OCI-LY1 (cell line): Measurements from ENCODE around the gene LMLN.
"Not testable (repeated sequence)": the region's sequence is repeated elsewhere in the genome, so short reads cannot be mapped to it uniquely, and the experiment has no call there.

Source experiments
- H2AFZ ChIP-seq: fragments of 200-600 bp; sonication (generic), shearing (Covaris generic); 2 replicates; pipeline ENCODE4 v1.6.0; 2014; ENCODE audit warnings: antibody characterized with exemption, mild to moderate bottlenecking, low read length
- H3F3A ChIP-seq: fragments of 200-600 bp; sonication (generic), shearing (Covaris generic); 2 replicates; pipeline ENCODE4 v1.6.0; 2014; ENCODE audit warnings: mild to moderate bottlenecking, antibody characterized with exemption, low read length, moderate library complexity; ENCODE audit not compliant: insufficient read depth
- H3K27ac ChIP-seq: fragments of 200-600 bp; sonication (generic); 2 replicates; pipeline ENCODE4 v1.5.1; 2014; ENCODE audit warnings: low read length, mixed run types, mild to moderate bottlenecking, low read depth; ENCODE audit not compliant: poor library complexity, severe bottlenecking
- H3K27me3 ChIP-seq: fragments of 200-600 bp; sonication (generic); 2 replicates; pipeline ENCODE4 v1.6.0; 2014; ENCODE audit warnings: antibody characterized with exemption, mild to moderate bottlenecking, low read length, moderate library complexity; ENCODE audit not compliant: insufficient read depth
- H3K36me3 ChIP-seq: fragments of 200-600 bp; sonication (generic); 2 replicates; pipeline ENCODE4 v1.6.1; 2014; ENCODE audit warnings: mild to moderate bottlenecking, antibody characterized with exemption, low read length, moderate library complexity, mixed read lengths; ENCODE audit not compliant: insufficient read depth
- H3K4me1 ChIP-seq: fragments of 200-600 bp; sonication (generic); 2 replicates; pipeline ENCODE4 v1.5.1; 2014; ENCODE audit warnings: mild to moderate bottlenecking, low read length, moderate library complexity; ENCODE audit not compliant: insufficient read depth, severe bottlenecking
- H3K4me2 ChIP-seq: fragments of 200-600 bp; sonication (generic), shearing (Covaris generic); 2 replicates; pipeline ENCODE4 v1.6.1; 2014; ENCODE audit warnings: low read length
- H3K4me3 ChIP-seq: fragments of 200-600 bp; sonication (generic); 2 replicates; pipeline ENCODE4 v1.5.1; 2014; ENCODE audit warnings: low read length, low read depth, mild to moderate bottlenecking, mixed read lengths; ENCODE audit not compliant: poor library complexity, severe bottlenecking
- H3K79me2 ChIP-seq: fragments of 200-600 bp; shearing (Covaris generic); 2 replicates; pipeline ENCODE4 v1.6.1; 2016; ENCODE audit warnings: mixed run types, low read length, mixed read lengths; ENCODE audit not compliant: insufficient read depth
- H3K9ac ChIP-seq: fragments of 200-600 bp; sonication (generic), shearing (Covaris generic); 2 replicates; pipeline ENCODE4 v1.6.1; 2014; ENCODE audit warnings: mild to moderate bottlenecking, low read length, mixed read lengths
- H3K9me2 ChIP-seq: fragments of 200-600 bp; sonication (generic), shearing (Covaris generic); 2 replicates; pipeline ENCODE4 v1.6.1; 2014; ENCODE audit warnings: low read depth, mild to moderate bottlenecking, low read length, mixed read lengths
- H3K9me3 ChIP-seq: fragments of 200-600 bp; shearing (Covaris generic); 2 replicates; pipeline ENCODE4 v1.6.1; 2014; ENCODE audit warnings: low read length, mixed read lengths
- H4K20me1 ChIP-seq: fragments of 200-600 bp; sonication (generic), shearing (Covaris generic); 2 replicates; pipeline ENCODE4 v1.6.0; 2016; ENCODE audit warnings: mild to moderate bottlenecking, low read length; ENCODE audit not compliant: insufficient read depth
- CTCF ChIP-seq: fragments of 200-600 bp; sonication (generic), shearing (Covaris generic); IDR thresholded peaks from 2 replicates; pipeline ENCODE4 v1.5.1; 2017; ENCODE audit warnings: mild to moderate bottlenecking, antibody characterized with exemption, low read length, moderate library complexity, mixed read lengths
- EZH2 ChIP-seq: fragments of 200-600 bp; sonication (generic), shearing (Covaris generic); IDR thresholded peaks from 2 replicates; pipeline ENCODE4 v1.8.0; 2017; ENCODE audit warnings: borderline replicate concordance, mixed run types, mild to moderate bottlenecking, antibody characterized with exemption, low read length, moderate library complexity, mixed read lengths

Gene LMLN

GRCh38 chr3:197960694-197961581, 921 bp downstream of the LMLN start:
- no peak overlapping the region for H3K27ac ChIP-seq
- peaks cover 36% of the 10 kb centered on the region for H3K4me1 ChIP-seq
- H3K9me2 ChIP-seq: no peaks in the 10 kb centered on the region
- 0 out of 2 replicates have a peak overlapping the region, but pooled peaks have one; percentile 41 for H2AFZ ChIP-seq
- H3K27me3 ChIP-seq: no peaks in the 10 kb centered on the region
- H3K36me3 ChIP-seq: peaks cover 21% of the 10 kb centered on the region
- peak overlapping the region; percentile 72 for H3K4me3 ChIP-seq
- peak overlapping the region; percentile 92 for H3K4me2 ChIP-seq
- H3F3A ChIP-seq: peaks cover 18% of the 10 kb centered on the region
- H3K9ac ChIP-seq: peak overlapping the region; percentile 64
- H3K79me2 ChIP-seq: no peaks in the 10 kb centered on the region
- TF ChIP-seq CTCF (no peak), EZH2 (no peak)
- H4K20me1 ChIP-seq: no peaks in the 10 kb centered on the region
- H3K9me3 ChIP-seq: no peaks in the 10 kb centered on the region

DNA sequence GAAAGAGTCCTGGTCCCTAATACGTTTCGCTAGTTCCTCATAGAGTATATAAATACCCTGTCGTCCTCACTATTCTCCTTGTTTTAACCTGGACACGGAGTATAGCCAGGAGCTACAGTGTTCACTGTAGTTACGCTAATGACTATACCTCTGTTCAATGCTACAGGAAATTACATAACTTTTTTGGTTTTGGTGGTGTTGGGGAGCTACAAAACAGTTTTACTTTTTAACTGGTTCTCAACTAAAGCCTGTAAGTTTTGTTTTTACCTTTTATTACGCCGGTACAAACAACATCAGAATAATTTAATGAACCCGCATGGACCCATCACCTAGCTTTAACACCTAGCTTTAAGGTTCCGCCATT, 1.5 kb downstream of the LMLN start:
- TF ChIP-seq CTCF: no peak
- TF ChIP-seq EZH2: no peak
- H3K9me3 ChIP-seq: no peaks in the 10 kb centered on the region
- H3K36me3 ChIP-seq: peaks cover 14% of the 10 kb centered on the region
- H3K4me1 ChIP-seq: peaks cover 36% of the 10 kb centered on the region
- H3F3A ChIP-seq: peaks cover 13% of the 10 kb centered on the region
- H3K27me3 ChIP-seq: no peaks in the 10 kb centered on the region
- H3K9ac ChIP-seq: no peak overlapping the region
- H3K4me3 ChIP-seq: no peak overlapping the region
- H3K27ac ChIP-seq: no peak overlapping the region
- no peak overlapping the region for H2AFZ ChIP-seq
- no peaks in the 10 kb centered on the region for H3K9me2 ChIP-seq
- no peak overlapping the region for H3K4me2 ChIP-seq
- no peaks in the 10 kb centered on the region for H4K20me1 ChIP-seq
- no peaks in the 10 kb centered on the region for H3K79me2 ChIP-seq

GRCh38 chr3:197963019-197963637, 3.1 kb downstream of the LMLN start:
- Histone ChIP-seq H3K4me3 (no peak overlapping the region), H3K36me3 (no peaks in the 10 kb centered on the region), H2AFZ (no peak overlapping the region), H3K9me2 (no peaks in the 10 kb centered on the region), H3K4me1 (peaks cover 26% of the 10 kb centered on the region), H3K9ac (no peak overlapping the region), H3K27ac (no peak overlapping the region), H3F3A (no peaks in the 10 kb centered on the region), H3K4me2 (no peak overlapping the region), H3K9me3 (peaks cover 7% of the 10 kb centered on the region; the same call in 1 of the 2 replicates), H3K79me2 (no peaks in the 10 kb centered on the region), H4K20me1 (no peaks in the 10 kb centered on the region), H3K27me3 (no peaks in the 10 kb centered on the region)
- TF ChIP-seq EZH2 (no peak), CTCF (no peak)

DNA sequence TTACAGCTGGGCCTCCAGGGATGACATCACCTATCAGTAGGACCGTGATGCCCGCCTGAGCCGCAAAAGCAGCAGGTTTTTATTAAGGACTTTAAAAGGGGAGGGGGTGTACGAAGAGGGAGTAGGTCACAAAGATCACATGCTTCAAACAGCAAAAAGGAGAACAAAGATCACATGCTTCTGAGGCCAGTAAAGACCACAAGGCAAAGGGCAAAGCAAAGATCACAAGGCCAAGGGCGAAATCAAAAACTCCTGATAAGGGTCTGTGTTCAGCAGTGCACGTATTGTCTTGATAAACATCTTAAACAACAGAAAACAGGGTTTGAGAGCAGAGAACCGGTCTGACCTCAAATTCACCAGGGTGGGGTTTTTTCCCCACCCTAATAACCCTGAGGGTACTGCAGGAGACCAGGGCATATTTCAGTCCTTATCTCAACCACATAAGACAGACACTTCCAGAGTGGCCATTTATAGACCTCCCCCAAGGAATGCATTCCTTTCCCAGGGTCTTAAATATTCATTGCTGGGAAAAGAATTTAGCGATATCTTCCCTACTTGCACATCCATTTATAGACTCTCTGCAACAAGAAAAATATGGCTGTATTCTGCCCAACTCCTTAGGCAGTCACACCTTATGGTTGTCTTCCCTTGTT, 7.4 kb downstream of the LMLN start:
- H3K27ac ChIP-seq, H3K9ac ChIP-seq, H3K4me1 ChIP-seq, H3K4me3 ChIP-seq, H3K9me2 ChIP-seq, H3K9me3 ChIP-seq, H4K20me1 ChIP-seq, H2AFZ ChIP-seq, H3K79me2 ChIP-seq, H3K4me2 ChIP-seq, H3K36me3 ChIP-seq, H3K27me3 ChIP-seq, H3F3A ChIP-seq: not testable (repeated sequence)
